ENCODE measurements around the gene OTUB1. TPM values are rescaled to one million over a fixed set of nuclear protein-coding genes. Genes with fewer than 3 reads are reported as not detected.

OTUB1 gene
- polyA plus RNA-seq, 1 donor (not counting 4 experiments of a cell fraction or from before 2014, with no cell fraction given), result 106 TPM

GRCh38 chr11:63942803-63943202 lies 43.4 kb upstream of the OTUB1 start:
- Histone ChIP-seq H3K9me1 (ENCODE audit: control insufficient read depth, extremely low read depth, insufficient read depth, low read length) (no peaks in the 10 kb centered on the region), H3K9ac (ENCODE audit: control insufficient read depth, extremely low read depth, insufficient read depth, low read length) (no peak overlapping the region), H3K9me3 (ENCODE audit: control insufficient read depth, low read depth, low read length) (no peaks in the 10 kb centered on the region), H3K79me2 (ENCODE audit: control insufficient read depth, insufficient read depth, low read length) (peaks cover 50% of the 10 kb centered on the region), H3K4me3 (ENCODE audit: control insufficient read depth in 2 of 3, extremely low read depth in 1 of 3, insufficient read depth in 2 of 3, low read depth in 1 of 3, low read length in 3 of 3) (no peak overlapping the region), H3K27me3 (ENCODE audit: control insufficient read depth, extremely low read depth, insufficient read depth, low read length) (no peaks in the 10 kb centered on the region), H3K4me1 (ENCODE audit: control insufficient read depth, extremely low read depth, insufficient read depth, low read length) (peaks cover 15% of the 10 kb centered on the region), H3K36me3 (ENCODE audit: control insufficient read depth in 2 of 2, extremely low read depth in 1 of 2, insufficient read depth in 2 of 2, low read length in 2 of 2) (peaks cover 6 to 12% of the 10 kb centered on the region in 2 experiments), H3K27ac (ENCODE audit: control insufficient read depth, insufficient read depth, low read length) (no peak overlapping the region), H3K4me2 (ENCODE audit: control insufficient read depth, extremely low read depth, insufficient read depth, low read depth, low read length) (no peak overlapping the region), H4K20me1 (ENCODE audit: control insufficient read depth, extremely low read depth, insufficient read depth, low read length) (no peaks in the 10 kb centered on the region), H2AFZ (ENCODE audit: control insufficient read depth, low read length) (no peak overlapping the region)
- FAIRE-seq (no peak), DNase-seq (ENCODE audit: low read depth, low spot score) (no peak)
- dilution Hi-C loops (cut with MboI; ENCODE audit: extremely low pct_ligation_motif_present, low sequenced_read_pairs), result no loop called here
- no peak for TF ChIP-seq CTCF (optimal IDR thresholded peaks at IDR 0.05 in 1 of 3, IDR thresholded peaks at IDR 0.05 in 1 of 3, conservative IDR thresholded peaks at IDR 0.05 in 1 of 3; ENCODE audit: extremely low read depth in 1 of 3, insufficient read depth in 2 of 3, low read length in 3 of 3)
- no peak for TF ChIP-seq EZH2 (IDR thresholded peaks at IDR 0.05; ENCODE audit: low read length)

GRCh38 chr11:63944987-63945386 lies 41.3 kb upstream of the OTUB1 start:
- Histone ChIP-seq H3K9me3 (ENCODE audit: control insufficient read depth, low read depth, low read length) (no peaks in the 10 kb centered on the region), H3K79me2 (ENCODE audit: control insufficient read depth, insufficient read depth, low read length) (peaks cover 38% of the 10 kb centered on the region), H3K9me1 (ENCODE audit: control insufficient read depth, extremely low read depth, insufficient read depth, low read length) (no peaks in the 10 kb centered on the region), H3K4me2 (ENCODE audit: control insufficient read depth, extremely low read depth, insufficient read depth, low read depth, low read length) (no peak overlapping the region), H3K4me1 (ENCODE audit: control insufficient read depth, extremely low read depth, insufficient read depth, low read length) (peaks cover 7% of the 10 kb centered on the region), H3K27ac (ENCODE audit: control insufficient read depth, insufficient read depth, low read length) (no peak overlapping the region), H2AFZ (ENCODE audit: control insufficient read depth, low read length) (no peak overlapping the region), H3K9ac (ENCODE audit: control insufficient read depth, extremely low read depth, insufficient read depth, low read length) (no peak overlapping the region), H3K27me3 (ENCODE audit: control insufficient read depth, extremely low read depth, insufficient read depth, low read length) (no peaks in the 10 kb centered on the region), H3K36me3 (ENCODE audit: control insufficient read depth in 2 of 2, extremely low read depth in 1 of 2, insufficient read depth in 2 of 2, low read length in 2 of 2) (peaks cover 6 to 12% of the 10 kb centered on the region in 2 experiments), H3K4me3 (ENCODE audit: control insufficient read depth in 2 of 3, extremely low read depth in 1 of 3, insufficient read depth in 2 of 3, low read depth in 1 of 3, low read length in 3 of 3) (no peak overlapping the region), H4K20me1 (ENCODE audit: control insufficient read depth, extremely low read depth, insufficient read depth, low read length) (no peaks in the 10 kb centered on the region)
- FAIRE-seq (no peak), DNase-seq (ENCODE audit: low read depth, low spot score) (no peak)
- TF ChIP-seq CTCF (optimal IDR thresholded peaks at IDR 0.05 in 1 of 3, IDR thresholded peaks at IDR 0.05 in 1 of 3, conservative IDR thresholded peaks at IDR 0.05 in 1 of 3; ENCODE audit: extremely low read depth in 1 of 3, insufficient read depth in 2 of 3, low read length in 3 of 3) (no peak), EZH2 (IDR thresholded peaks at IDR 0.05; ENCODE audit: low read length) (no peak)
- dilution Hi-C loops (cut with MboI; ENCODE audit: extremely low pct_ligation_motif_present, low sequenced_read_pairs), result no loop called here
